MM.1S (cell line): ENCODE measurements around the gene NT5C3A.

Experiments
- DNase-seq: peaks from one replicate; pipeline ENCODE4 v3.0.0-alpha.2; 2015
- H2AFZ ChIP-seq: fragments of 300-600 bp; sonication (generic); 2 replicates; pipeline ENCODE4 v1.6.0; 2016; ENCODE audit warnings: antibody characterized with exemption, low read length
- H3F3A ChIP-seq: fragments of 300-600 bp; sonication (generic); 2 replicates; pipeline ENCODE4 v1.6.1; 2016; ENCODE audit warnings: mild to moderate bottlenecking, antibody characterized with exemption, low read length, moderate library complexity, mixed read lengths; ENCODE audit not compliant: insufficient read depth
- H3K27ac ChIP-seq: fragments of 300-600 bp; sonication (generic); 2 replicates; pipeline ENCODE4 v1.5.1; 2016; ENCODE audit warnings: mild to moderate bottlenecking, low read length
- H3K27me3 ChIP-seq: fragments of 300-600 bp; sonication (generic); replicated peaks from 2 replicates; pipeline ENCODE4 v1.6.0; 2016; ENCODE audit warnings: low read length; ENCODE audit not compliant: insufficient read depth
- H3K36me3 ChIP-seq: fragments of 300-600 bp; sonication (generic); replicated peaks from 2 replicates; pipeline ENCODE4 v1.6.1; 2016; ENCODE audit warnings: mild to moderate bottlenecking, low read length, mixed read lengths; ENCODE audit not compliant: insufficient read depth
- H3K4me1 ChIP-seq: fragments of 300-600 bp; sonication (generic); 2 replicates; pipeline ENCODE4 v1.6.1; 2016; ENCODE audit warnings: low read length, mixed read lengths
- H3K4me2 ChIP-seq: fragments of 300-600 bp; sonication (generic); 2 replicates; pipeline ENCODE4 v1.6.0; 2016; ENCODE audit warnings: low read depth, low read length
- H3K4me3 ChIP-seq: fragments of 300-600 bp; sonication (generic); 2 replicates; pipeline ENCODE4 v1.5.1; 2016; ENCODE audit warnings: low read length, mixed read lengths
- H3K79me2 ChIP-seq: fragments of 300-600 bp; sonication (generic); 2 replicates; pipeline ENCODE4 v1.6.1; 2016; ENCODE audit warnings: mixed run types, low read length, mixed read lengths
- H3K9ac ChIP-seq: fragments of 300-600 bp; sonication (generic); 2 replicates; pipeline ENCODE4 v1.6.1; 2016; ENCODE audit warnings: low read length, mixed read lengths
- H3K9me2 ChIP-seq: fragments of 300-600 bp; sonication (generic); replicated peaks from 2 replicates; pipeline ENCODE4 v1.6.1; 2016; ENCODE audit warnings: mild to moderate bottlenecking, low read length, mixed read lengths; ENCODE audit not compliant: insufficient read depth
- H3K9me3 ChIP-seq: fragments of 300-600 bp; sonication (generic); replicated peaks from 2 replicates; pipeline ENCODE4 v1.6.1; 2016; ENCODE audit warnings: mild to moderate bottlenecking, low read length, mixed read lengths; ENCODE audit not compliant: insufficient read depth
- H4K20me1 ChIP-seq: fragments of 300-600 bp; sonication (generic); 2 replicates; pipeline ENCODE4 v1.6.1; 2016; ENCODE audit warnings: mild to moderate bottlenecking, low read length, moderate library complexity, mixed read lengths; ENCODE audit not compliant: insufficient read depth
- EZH2 ChIP-seq: fragments of 300-600 bp; sonication (generic); optimal IDR thresholded peaks from 2 replicates; pipeline ENCODE3; 2017; ENCODE audit warnings: low read depth, mild to moderate bottlenecking, antibody characterized with exemption, low read length, mixed read lengths
- EZH2phosphoT487 ChIP-seq: fragments of 300-600 bp; sonication (generic); IDR thresholded peaks from 2 replicates; pipeline ENCODE4 v1.6.1; 2018; ENCODE audit warnings: antibody characterized with exemption, low read length
- TF ChIP-seq, protein P1 (sequence below): fragments of 300-600 bp; sonication (generic); IDR thresholded peaks from 2 replicates; pipeline ENCODE4 v1.5.1; 2016; ENCODE audit warnings: antibody characterized with exemption, low read length, mixed read lengths

The NT5C3A gene

DNA sequence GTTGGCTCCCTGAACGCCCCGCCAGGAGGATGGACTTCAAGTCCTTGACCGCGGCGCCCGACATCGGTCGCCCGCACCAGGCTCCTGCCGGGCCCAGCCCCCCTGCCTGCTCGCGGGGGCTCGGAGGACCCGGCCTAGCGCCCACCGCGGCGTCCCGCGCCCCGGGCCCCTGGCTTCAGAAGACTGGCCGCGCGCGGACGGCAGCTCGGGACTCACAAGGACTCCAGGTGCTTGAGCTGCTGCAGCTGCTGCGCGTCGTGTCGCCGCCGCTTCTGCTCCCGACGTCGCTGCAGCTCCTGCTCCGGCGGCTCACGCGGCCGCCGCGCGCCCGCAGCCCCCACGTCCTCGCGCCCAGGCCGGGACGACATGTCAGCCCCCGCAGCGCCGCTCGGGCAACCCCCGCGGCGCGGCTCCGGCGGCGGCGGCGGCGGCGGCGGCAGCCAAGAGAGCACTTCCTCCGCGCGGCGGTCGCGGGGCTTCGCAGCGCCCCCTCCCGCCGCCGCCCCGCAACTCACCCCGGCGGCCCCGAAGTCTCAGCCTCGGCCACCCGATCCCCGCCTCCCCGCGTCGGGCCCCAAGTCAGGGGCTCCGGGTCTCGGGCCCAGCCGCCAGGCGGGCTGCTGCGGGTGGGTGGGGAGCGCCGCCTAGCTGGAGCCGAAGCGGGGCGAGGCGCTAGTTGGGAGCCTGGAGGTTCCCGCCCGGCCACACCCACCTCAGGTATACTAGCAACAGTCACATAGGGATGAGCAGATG, 46.6 kb upstream of the NT5C3A start, which contains the start of gene RP9:
Gene RP9 (minus strand): TSS at position 400 of the 753 bp plus-strand sequence. CDS start 32 bp downstream, at position 368.
- Histone ChIP-seq H3K9ac (peak within 1 kb of the TSS; percentile 71), H3K4me1 (peaks cover 13% of the 10 kb centered on the region; the same call in 1 of the 2 replicates), H2AFZ (peak within 1 kb of the TSS; percentile 75), H3K79me2 (peaks cover 48% of the 10 kb centered on the region), H3K4me2 (peak within 1 kb of the TSS; percentile 93), H3K27ac (peak within 1 kb of the TSS; percentile 41; the same call in 1 of the 2 replicates), H3K27me3 (peaks cover 10% of the 10 kb centered on the region; the same call in 1 of the 2 replicates), H3F3A (peaks cover 25% of the 10 kb centered on the region), H3K4me3 (peak within 1 kb of the TSS; percentile 89), H3K36me3 (no peaks in the 10 kb centered on the region), H3K9me3 (no peaks in the 10 kb centered on the region), H4K20me1 (peaks cover 9% of the 10 kb centered on the region; the same call in 1 of the 2 replicates), H3K9me2 (no peaks in the 10 kb centered on the region)
- peak; percentile 77 for DNase-seq
- no peak for TF ChIP-seq EZH2
- TF ChIP-seq, protein P1, sequence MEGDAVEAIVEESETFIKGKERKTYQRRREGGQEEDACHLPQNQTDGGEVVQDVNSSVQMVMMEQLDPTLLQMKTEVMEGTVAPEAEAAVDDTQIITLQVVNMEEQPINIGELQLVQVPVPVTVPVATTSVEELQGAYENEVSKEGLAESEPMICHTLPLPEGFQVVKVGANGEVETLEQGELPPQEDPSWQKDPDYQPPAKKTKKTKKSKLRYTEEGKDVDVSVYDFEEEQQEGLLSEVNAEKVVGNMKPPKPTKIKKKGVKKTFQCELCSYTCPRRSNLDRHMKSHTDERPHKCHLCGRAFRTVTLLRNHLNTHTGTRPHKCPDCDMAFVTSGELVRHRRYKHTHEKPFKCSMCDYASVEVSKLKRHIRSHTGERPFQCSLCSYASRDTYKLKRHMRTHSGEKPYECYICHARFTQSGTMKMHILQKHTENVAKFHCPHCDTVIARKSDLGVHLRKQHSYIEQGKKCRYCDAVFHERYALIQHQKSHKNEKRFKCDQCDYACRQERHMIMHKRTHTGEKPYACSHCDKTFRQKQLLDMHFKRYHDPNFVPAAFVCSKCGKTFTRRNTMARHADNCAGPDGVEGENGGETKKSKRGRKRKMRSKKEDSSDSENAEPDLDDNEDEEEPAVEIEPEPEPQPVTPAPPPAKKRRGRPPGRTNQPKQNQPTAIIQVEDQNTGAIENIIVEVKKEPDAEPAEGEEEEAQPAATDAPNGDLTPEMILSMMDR: peak; percentile 38
- TF ChIP-seq EZH2phosphoT487: no peak

DNA sequence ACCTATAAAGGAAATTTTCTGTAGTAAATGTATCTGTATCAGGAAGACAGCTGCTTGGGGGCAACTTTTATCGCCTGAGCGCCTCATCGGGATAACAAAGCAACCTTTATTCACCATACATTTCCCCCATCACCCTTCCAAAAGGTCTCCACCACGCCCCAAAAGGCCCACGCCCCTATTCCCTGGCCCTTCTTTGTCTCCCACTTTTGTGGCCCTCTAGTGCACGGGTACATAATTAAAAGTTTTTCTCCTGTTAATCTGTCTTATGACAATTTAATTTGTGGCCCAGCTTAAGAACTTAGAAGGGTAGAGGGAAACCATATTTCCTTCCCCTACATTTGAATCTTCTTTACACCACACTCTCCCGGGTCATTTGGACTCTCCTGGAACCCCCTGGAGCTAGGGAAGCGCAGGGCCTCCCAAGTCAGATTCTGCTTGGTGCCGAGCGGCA, 46.0 kb upstream of the NT5C3A start:
- Histone ChIP-seq H3K9ac (peak overlapping the region; percentile 71), H3K4me3 (peak overlapping the region; percentile 89), H3F3A (peaks cover 25% of the 10 kb centered on the region), H3K4me2 (peak overlapping the region; percentile 93), H3K27ac (peak overlapping the region; percentile 41; the same call in 1 of the 2 replicates), H3K9me3 (no peaks in the 10 kb centered on the region), H3K9me2 (no peaks in the 10 kb centered on the region), H4K20me1 (peaks cover 9% of the 10 kb centered on the region; the same call in 1 of the 2 replicates), H3K27me3 (peaks cover 10% of the 10 kb centered on the region; the same call in 1 of the 2 replicates), H2AFZ (peak overlapping the region; percentile 72), H3K4me1 (peaks cover 13% of the 10 kb centered on the region; the same call in 1 of the 2 replicates), H3K36me3 (no peaks in the 10 kb centered on the region), H3K79me2 (peaks cover 54% of the 10 kb centered on the region)
- peak; percentile 50 for DNase-seq
- no peak for TF ChIP-seq EZH2phosphoT487
- TF ChIP-seq, protein P1: peak; percentile 28

DNA sequence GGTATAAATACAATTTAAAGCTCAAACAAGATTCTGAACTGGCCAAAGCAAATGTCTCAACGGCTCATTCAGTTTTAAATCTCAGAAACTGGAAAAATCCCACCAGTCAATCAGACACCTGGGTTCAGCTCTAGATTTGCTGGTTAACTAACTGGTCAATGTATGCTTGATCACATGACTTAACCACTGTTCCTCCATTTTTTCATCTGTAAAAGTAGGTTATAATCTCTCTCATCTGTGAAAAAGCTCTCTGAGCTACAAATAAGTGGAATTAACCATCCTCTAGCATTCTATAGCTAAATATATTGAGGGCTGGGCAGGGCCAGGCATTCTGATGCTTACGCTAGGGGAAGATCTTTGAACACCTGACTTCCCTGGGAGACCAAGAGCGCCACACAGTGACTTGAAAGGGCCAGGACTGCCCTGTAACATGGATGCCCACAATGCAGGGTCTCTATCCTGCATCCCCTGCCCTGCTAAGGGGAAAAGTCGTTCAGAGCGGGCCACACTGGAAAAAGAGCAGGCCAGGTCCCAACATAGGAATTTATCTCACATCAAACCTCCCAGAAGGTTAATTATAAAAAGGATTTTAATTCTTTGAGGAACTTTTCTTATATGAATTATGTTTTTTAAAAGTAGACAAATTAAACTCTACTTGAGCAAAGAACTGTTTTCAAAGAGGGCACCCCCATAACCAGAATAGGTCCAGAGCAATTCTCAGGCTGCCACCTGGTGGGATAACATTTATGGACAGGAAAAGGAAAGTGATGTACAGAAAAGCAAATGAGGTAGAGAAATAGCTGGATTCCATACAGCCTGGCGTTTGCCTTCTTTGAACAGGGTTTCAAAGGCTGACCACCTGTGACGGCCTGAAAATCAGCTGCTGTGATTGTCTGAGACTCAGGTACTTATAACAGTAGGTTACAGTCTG, 44.8 kb upstream of the NT5C3A start:
- peak overlapping the region; percentile 41; the same call in 1 of the 2 replicates for H3K27ac ChIP-seq
- peak overlapping the region; percentile 71; the same call in 1 of the 2 replicates for H3K9ac ChIP-seq
- no peaks in the 10 kb centered on the region for H3K9me2 ChIP-seq
- H4K20me1 ChIP-seq: peaks cover 9% of the 10 kb centered on the region; the same call in 1 of the 2 replicates
- peak overlapping the region; percentile 93 for H3K4me2 ChIP-seq
- peaks cover 13% of the 10 kb centered on the region; the same call in 1 of the 2 replicates for H3K4me1 ChIP-seq
- peak; percentile 60 for DNase-seq
- TF ChIP-seq EZH2phosphoT487: no peak
- TF ChIP-seq, protein P1: peak; percentile 59
- peak overlapping the region; percentile 89 for H3K4me3 ChIP-seq
- H2AFZ ChIP-seq: no peak overlapping the region
- peaks cover 66% of the 10 kb centered on the region for H3K79me2 ChIP-seq
- H3F3A ChIP-seq: peaks cover 25% of the 10 kb centered on the region
- no peaks in the 10 kb centered on the region for H3K36me3 ChIP-seq
- peaks cover 10% of the 10 kb centered on the region; the same call in 1 of the 2 replicates for H3K27me3 ChIP-seq
- H3K9me3 ChIP-seq: no peaks in the 10 kb centered on the region
